22Rv1 (cell line): Measurements from ENCODE around the gene CDC6.

Experiments
- H3K27ac ChIP-seq: fragments of 450-650 bp; 2 replicates; pipeline ENCODE4 v1.5.1; 2017
- CTCF ChIP-seq: fragments of 450-650 bp; IDR thresholded peaks from 2 replicates; pipeline ENCODE4 v1.5.1; 2017; ENCODE audit warnings: mild to moderate bottlenecking
- ZFX ChIP-seq: fragments of 450-650 bp; IDR thresholded peaks from 2 replicates; pipeline ENCODE4 v1.6.1; 2017; ENCODE audit warnings: antibody characterized with exemption, borderline replicate concordance

The CDC6 gene

GRCh38 chr17:40327735-40328385 is 40.2 kb downstream of the CDC6 start:
- no peak overlapping the region for H3K27ac ChIP-seq
- TF ChIP-seq ZFX (no peak), CTCF (no peak)

- H3K27ac ChIP-seq: no peak overlapping the region
- TF ChIP-seq ZFX (no peak), CTCF (no peak)
Observed at GRCh38 chr17:40328386-40328766, 40.7 kb downstream of the CDC6 start.

GRCh38 chr17:40329839-40330794 is 42.4 kb downstream of the CDC6 start:
- no peak overlapping the region for H3K27ac ChIP-seq
- TF ChIP-seq ZFX (no peak), CTCF (no peak)

GRCh38 chr17:40330850-40331470 is 43.3 kb downstream of the CDC6 start:
- H3K27ac ChIP-seq: no peak overlapping the region
- no peak for TF ChIP-seq CTCF
- no peak for TF ChIP-seq ZFX

- no peak overlapping the region for H3K27ac ChIP-seq
- TF ChIP-seq ZFX (no peak), CTCF (no peak)
Observed at GRCh38 chr17:40331743-40332641, 44.3 kb downstream of the CDC6 start.

GRCh38 chr17:40333781-40334448 is 46.2 kb downstream of the CDC6 start:
- H3K27ac ChIP-seq: no peak overlapping the region
- TF ChIP-seq ZFX (no peak), CTCF (no peak)
